Mammary epithelial cell (primary cell): Measurements from ENCODE around the gene SSBP1.

ENCODE experiments used
- CTCF ChIP-seq, 2 donors: IDR thresholded peaks in 1 of 2; conservative IDR thresholded peaks in 1 of 2; 2 replicates each; pipeline ENCODE4 v1.5.1; 2011 to 2012; ENCODE audit warnings: inconsistent platforms in 2 of 2, low read length in 2 of 2, mild to moderate bottlenecking in 2 of 2, control low read depth in 1 of 2, low read depth in 1 of 2; ENCODE audit not compliant: insufficient read depth in 1 of 2; ENCODE audit errors: extremely low read depth in 1 of 2
- EZH2 ChIP-seq: IDR thresholded peaks from 2 replicates; pipeline ENCODE4 v1.6.1; 2012; ENCODE audit warnings: low read length, inconsistent platforms, borderline replicate concordance

GRCh38 chr7:141739250-141739649, 1.1 kb downstream of the SSBP1 start:
- no peak for TF ChIP-seq CTCF (conservative IDR thresholded peaks at IDR 0.05 in 1 of 2, IDR thresholded peaks at IDR 0.05 in 1 of 2; ENCODE audit: extremely low read depth in 1 of 2, insufficient read depth in 1 of 2, low read depth in 1 of 2, low read length in 2 of 2)
- no peak for TF ChIP-seq EZH2
